HepG2 (cell line): ENCODE measurements around the gene PNPLA8. TPM values are rescaled to one million over a fixed set of nuclear protein-coding genes. Genes with fewer than 3 reads are reported as not detected.

ENCODE experiments used
- ATAC-seq: fragments of 200-7000 bp; cut with Tn5 transposase; 3 replicates; pipeline ENCODE4 v1.9.1; 2020; ENCODE audit warnings: mild to moderate bottlenecking, moderate library complexity
- BruUV-seq: library from RNA; stranded (reverse); fragments of 400-500 nt; replicated peaks from 2 replicates; lab custom pipeline; 2021; lab: Mats Ljungman, UMichigan
- CTCF ChIA-PET: fragments of 300-600 bp; formaldehyde crosslinking; extraction: SDS; loops from one replicate; lab custom pipeline; 2021; ENCODE audit warnings: low total read pairs, inconsistent platforms, low intra/inter-chr PET ratio; lab: Yijun Ruan, JAX
- POLR2A ChIA-PET: fragments of 350-600 bp; sonication (Branson Sonifier 250); formaldehyde crosslinking; loops from one replicate; lab custom pipeline; 2020; ENCODE audit warnings: antibody characterized with exemption, inconsistent platforms; lab: Yijun Ruan, JAX
- DNase-seq: peaks from one replicate; pipeline ENCODE4 v3.0.0-alpha.2; 2015; ENCODE audit warnings: low spot score
- FAIRE-seq: peaks from 3 replicates; lab custom pipeline; 2011; peaks lifted over from hg19 to GRCh38; lab: Jason Lieb, UNC
- H2AFZ ChIP-seq: one replicate; pipeline ENCODE4 v1.6.1; 2011; ENCODE audit warnings: low read length, inconsistent platforms
- H3K27ac ChIP-seq: fragments of 300-600 bp; 3 replicates; pipeline ENCODE4 v1.8.0; 2011; ENCODE audit warnings: mixed run types, mild to moderate bottlenecking, mixed read lengths, low read length, inconsistent platforms; ENCODE audit not compliant: insufficient read depth; ENCODE audit errors: extremely low read length
- H3K27me3 ChIP-seq, 2 experiments: fragments of 200-600 bp in 1 of 2; 2 replicates in 1 of 2; 3 replicates in 1 of 2; pipeline versions ENCODE4 v1.6.0 to v1.8.0; 2011; ENCODE audit warnings: low read length in 2 of 2, mild to moderate bottlenecking in 2 of 2, moderate library complexity in 2 of 2, inconsistent platforms in 1 of 2; ENCODE audit not compliant: insufficient read depth in 2 of 2, control insufficient read depth in 1 of 2
- H3K36me3 ChIP-seq, 2 experiments: fragments of 200-600 bp in 1 of 2; replicated peaks in 1 of 2; 2 replicates in 1 of 2; 3 replicates in 1 of 2; pipeline versions ENCODE4 v1.5.1 to v1.8.0; 2011; ENCODE audit warnings: low read length in 2 of 2, inconsistent platforms in 1 of 2; ENCODE audit not compliant: insufficient read depth in 2 of 2, control insufficient read depth in 1 of 2
- H3K4me1 ChIP-seq: 2 replicates; pipeline ENCODE4 v1.5.1; 2012; ENCODE audit warnings: low read length, inconsistent platforms; ENCODE audit not compliant: insufficient read depth
- H3K4me2 ChIP-seq: 2 replicates; pipeline ENCODE4 v1.6.0; 2011; ENCODE audit warnings: low read depth, low read length, inconsistent platforms
- H3K4me3 ChIP-seq, 3 experiments: fragments of 200-600 bp in 1 of 3; sonication (generic), shearing (Covaris generic) in 1 of 3; replicated peaks in 1 of 3; 2 replicates each; pipeline ENCODE4 v1.5.1; 2011 to 2016; ENCODE audit warnings: low read length in 3 of 3, inconsistent platforms in 2 of 3, low read depth in 2 of 3, mild to moderate bottlenecking in 2 of 3, control low read depth in 1 of 3, mixed read lengths in 1 of 3; ENCODE audit not compliant: insufficient read depth in 1 of 3
- H3K79me2 ChIP-seq: one replicate; pipeline ENCODE4 v1.6.1; 2011; ENCODE audit warnings: low read length, inconsistent platforms; ENCODE audit not compliant: insufficient read depth
- H3K9ac ChIP-seq: 2 replicates; pipeline ENCODE4 v1.6.0; 2011; ENCODE audit warnings: mild to moderate bottlenecking, low read depth, low read length, inconsistent platforms; ENCODE audit not compliant: insufficient read depth
- H3K9me3 ChIP-seq: 2 replicates; pipeline ENCODE4 v1.5.1; 2012; ENCODE audit warnings: mild to moderate bottlenecking, low read length
- H4K20me1 ChIP-seq: 2 replicates; pipeline ENCODE4 v1.6.0; 2011; ENCODE audit warnings: inconsistent platforms, mild to moderate bottlenecking, low read length, moderate library complexity; ENCODE audit not compliant: insufficient read depth
- ARID3A ChIP-seq: IDR thresholded peaks from 2 replicates; pipeline ENCODE4 v1.6.1; 2012; ENCODE audit warnings: low read depth, low read length, improper control_type of control experiment
- POLR2AphosphoS5 ChIP-seq: IDR thresholded peaks from 2 replicates; pipeline ENCODE4 v1.6.1; 2012; ENCODE audit warnings: low read depth, low read length
- SOX13 ChIP-seq, 3 experiments: fragments of 450-650 bp in 1 of 3; sonication (generic) in 1 of 3; formaldehyde crosslinking in 1 of 3; IDR thresholded peaks in 2 of 3; conservative IDR thresholded peaks in 1 of 3; 2 replicates each; pipeline versions ENCODE4 v1.5.0 to v1.6.1; 2016 to 2020; ENCODE audit warnings: antibody characterized with exemption in 1 of 3, mild to moderate bottlenecking in 1 of 3, missing compliant biosample characterization in 1 of 3, missing genetic modification reagents in 1 of 3, moderate library complexity in 1 of 3
- ZNF362 ChIP-seq: sonication (generic); formaldehyde crosslinking; IDR thresholded peaks from 2 replicates; pipeline ENCODE4 v1.4.0; 2020; ENCODE audit warnings: missing genetic modification reagents, mild to moderate bottlenecking, borderline replicate concordance
- ZNF768 ChIP-seq: sonication (generic); formaldehyde crosslinking; IDR thresholded peaks from 2 replicates; pipeline ENCODE4 v1.4.0; 2020; ENCODE audit warnings: missing genetic modification reagents
- WGBS: methylation state at CpG from one replicate; pipeline ENCODE4 v1.1.6; 2017; ENCODE audit warnings: low lambda C conversion rate; 5-methylcytosine and 5-hydroxymethylcytosine counted together
- in situ Hi-C: cut with HindIII; loops from 2 replicates; pipeline ENCODE4 v1.10.0; 2017; ENCODE audit warnings: low pct_unique_long_range_greater_than_20kb; ENCODE audit not compliant: extremely low pct_ligation_motif_present
- intact Hi-C: fragments of 100-400 bp; cut with micrococcal nuclease; formaldehyde crosslinking; loops from one replicate; pipeline ENCODE4 v1.10.0; 2022; ENCODE audit not compliant: unreplicated experiment
- polyA plus RNA-seq, 8 experiments: library from polyadenylated mRNA; depleted of rRNA in 3 of 8; stranded (reverse) in 7 of 8; unstranded in 1 of 8; fragments of >200 nt; fragmentation: Illumina TruSeq in 4 of 8; extraction: Trizol in 4 of 8; gene quantifications; 2 replicates each; pipeline versions ENCODE4 v1.2.1 to v1.2.3, GENCODE V29; 2011 to 2016; ENCODE audit warnings: low read depth in 4 of 8, missing spikeins in 1 of 8, mixed read lengths in 1 of 8; ENCODE audit not compliant: insufficient read depth in 1 of 8
- total RNA-seq, 5 experiments: library from RNA; depleted of rRNA; stranded (reverse); fragments of >200 nt; fragmentation: Illumina TruSeq; extraction: Trizol; gene quantifications; 2 replicates each; pipeline ENCODE4 v1.2.3, GENCODE V29; 2016; ENCODE audit warnings: low read depth in 1 of 5

The PNPLA8 gene
- total and polyA plus RNA-seq, 2 of the 13 experiments (the other 11 are each of a cell fraction or from before 2014, with no cell fraction given) = 6.3 to 11.4 TPM

- CTCF ChIA-PET = no interaction called here
- no peak for FAIRE-seq
- BruUV-seq = no TSS peak
- 94% methylated on average over 4 of the region's 4 CpGs for WGBS
- H3K4me3 ChIP-seq = no peak overlapping the region
- no peak overlapping the region for H3K27ac ChIP-seq
- no peak overlapping the region for H3K9ac ChIP-seq
- no peak overlapping the region for H2AFZ ChIP-seq
- peak; percentile 38; the same call in 2 of the 3 replicates for ATAC-seq
- DNase-seq = no peak
- intact Hi-C loops (no loop called here), in situ Hi-C loops (no loop called here)
- peak; percentile 53; the same call in 1 of the 2 replicates for TF ChIP-seq ZNF362 (CRISPR knock-in tag)
- no peak for TF ChIP-seq ZNF768 (CRISPR knock-in tag)
- peak; percentile 20; the same call in 1 of the 2 replicates for TF ChIP-seq POLR2AphosphoS5
- TF ChIP-seq, all 625 proteins: peak for 2
- H3K4me1 ChIP-seq = peaks cover 9% of the 10 kb centered on the region
- peaks cover 2% of the 10 kb centered on the region for H3K79me2 ChIP-seq
- H4K20me1 ChIP-seq = no peaks in the 10 kb centered on the region
- H3K36me3 ChIP-seq = no peaks in the 10 kb centered on the region; a peak in 1 of 5 replicates
- H3K4me2 ChIP-seq = no peak overlapping the region
- POLR2A ChIA-PET = no interaction called here
- H3K9me3 ChIP-seq = peaks cover 19% of the 10 kb centered on the region
- H3K27me3 ChIP-seq = no peaks in the 10 kb centered on the region; a peak in 1 of 5 replicates
These were observed 35.2 kb upstream of the PNPLA8 start for GRCh38 chr7:108561047-108561619.

- intact Hi-C loops = no loop called here
- POLR2A ChIA-PET = interaction anchor here (2.3 kb wide), 1 partner anchor 10 kb away, joined by 9 read pairs; the partner anchor contains the start of genes DNAJB9 and THAP5
These were observed 33.3 kb upstream of the PNPLA8 start for GRCh38 chr7:108559253-108559652.

More at GRCh38 chr7:108559253-108559652, 33.3 kb upstream of the PNPLA8 start:
- Histone ChIP-seq H3K9ac (no peak overlapping the region), H4K20me1 (no peaks in the 10 kb centered on the region), H3K4me3 (no peak overlapping the region), H2AFZ (no peak overlapping the region), H3K4me2 (0 out of 2 replicates have a peak overlapping the region, but pooled peaks have one; percentile 1), H3K27ac (no peak overlapping the region), H3K27me3 (no peaks in the 10 kb centered on the region; a peak in 1 of 5 replicates), H3K4me1 (peaks cover 9% of the 10 kb centered on the region), H3K36me3 (no peaks in the 10 kb centered on the region), H3K9me3 (peaks cover 22% of the 10 kb centered on the region), H3K79me2 (no peaks in the 10 kb centered on the region)
- TF ChIP-seq ARID3A (no peak), SOX13 (IDR thresholded peaks at IDR 0.05) (no peak), SOX13 (CRISPR knock-in tag; conservative IDR thresholded peaks at IDR 0.05 in 1 of 2, IDR thresholded peaks at IDR 0.05 in 1 of 2) (peak in 1 of 2 experiments; percentile 50; a peak in 1 of 4 replicates)
- ATAC-seq (peak; percentile 69), FAIRE-seq (no peak), DNase-seq (peak; percentile 54)
- WGBS = 21% methylated on average over 4 of the region's 4 CpGs
- CTCF ChIA-PET = no interaction called here
- in situ Hi-C loops = no loop called here
- no TSS peak for BruUV-seq
